ENCODE results near the gene CDH26.
"Not testable (repeated sequence)": the region's sequence is repeated elsewhere in the genome, so short reads cannot be mapped to it uniquely, and the experiment has no call there.

Gene CDH26

GRCh38 chr20:60039526-60039925, 81.3 kb downstream of the CDH26 start:
- DNase-seq (ENCODE audit: low read depth) = no peak
- H3K4me3 ChIP-seq (ENCODE audit: low read depth, low read length) = no peak overlapping the region
- TF ChIP-seq CTCF (IDR thresholded peaks at IDR 0.05; ENCODE audit: control insufficient read depth, extremely low read depth, insufficient read depth) = no peak

- no peak for DNase-seq (ENCODE audit: low read depth)
- no peak overlapping the region for H3K4me3 ChIP-seq (ENCODE audit: low read depth, low read length)
Observed at GRCh38 chr20:60040471-60041162, 82.4 kb downstream of the CDH26 start.

DNA sequence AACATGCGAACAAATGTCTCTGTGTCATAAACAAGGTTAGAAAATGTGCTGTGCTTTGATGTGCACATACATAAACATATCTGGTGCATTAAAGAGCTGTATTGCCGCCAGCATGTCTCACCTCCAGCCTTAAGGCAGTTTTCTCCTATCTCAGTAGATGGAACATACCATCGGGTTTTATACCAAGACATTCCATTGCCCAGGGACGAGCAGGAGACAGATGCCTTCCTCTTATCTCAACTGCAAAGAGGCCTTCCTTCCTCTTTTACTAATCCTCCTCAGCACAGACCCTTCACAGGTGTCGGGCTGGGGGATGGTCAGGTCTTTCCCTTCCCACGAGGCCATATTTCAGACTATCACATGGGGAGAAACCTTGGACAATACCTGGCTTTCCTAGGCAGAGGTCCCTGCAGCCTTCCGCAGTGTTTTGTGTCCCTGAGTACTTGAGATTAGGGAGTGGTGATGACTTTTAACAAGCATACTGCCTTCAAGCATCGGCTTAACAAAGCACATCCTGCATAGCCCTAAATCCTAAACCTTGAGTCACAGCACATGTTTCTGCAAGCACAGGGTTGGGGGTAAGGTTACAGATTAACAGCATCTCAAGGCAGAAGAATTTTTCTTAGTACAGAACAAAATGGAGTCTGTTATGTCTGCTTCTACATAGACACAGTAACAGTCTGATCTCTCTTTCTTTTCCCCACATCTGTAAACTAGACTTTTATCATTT, 83.4 kb downstream of the CDH26 start:
- DNase-seq (ENCODE audit: low read depth); H3K4me3 ChIP-seq (ENCODE audit: low read depth, low read length): not testable (repeated sequence)

More at GRCh38 chr20:60040471-60041162, 82.4 kb downstream of the CDH26 start:
- no peak for TF ChIP-seq CTCF (IDR thresholded peaks at IDR 0.05; ENCODE audit: control insufficient read depth, extremely low read depth, insufficient read depth)

DNA sequence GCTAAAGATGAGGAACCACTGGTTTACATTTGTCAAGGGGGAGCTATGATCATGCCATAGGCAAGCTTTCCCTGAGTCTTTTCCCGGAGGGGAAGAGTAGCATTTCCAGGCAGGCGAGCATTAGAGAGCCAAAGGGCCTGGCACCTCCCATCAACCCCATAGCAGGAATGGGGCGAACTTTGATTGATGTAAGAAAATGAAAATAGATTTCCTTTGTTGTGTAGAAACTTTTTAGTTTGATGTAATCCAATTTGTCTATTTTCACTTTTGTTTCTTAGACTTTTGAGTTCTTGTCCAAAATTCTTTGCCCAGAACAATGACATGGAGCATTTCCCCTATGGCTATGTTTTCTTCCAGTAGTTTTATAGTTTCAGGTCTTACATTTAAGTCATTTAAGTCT, 85.2 kb downstream of the CDH26 start:
- DNase-seq (ENCODE audit: low read depth) = no peak
- no peak for TF ChIP-seq CTCF (IDR thresholded peaks at IDR 0.05; ENCODE audit: control insufficient read depth, extremely low read depth, insufficient read depth)
- H3K4me3 ChIP-seq (ENCODE audit: low read depth, low read length) = no peak overlapping the region

DNA sequence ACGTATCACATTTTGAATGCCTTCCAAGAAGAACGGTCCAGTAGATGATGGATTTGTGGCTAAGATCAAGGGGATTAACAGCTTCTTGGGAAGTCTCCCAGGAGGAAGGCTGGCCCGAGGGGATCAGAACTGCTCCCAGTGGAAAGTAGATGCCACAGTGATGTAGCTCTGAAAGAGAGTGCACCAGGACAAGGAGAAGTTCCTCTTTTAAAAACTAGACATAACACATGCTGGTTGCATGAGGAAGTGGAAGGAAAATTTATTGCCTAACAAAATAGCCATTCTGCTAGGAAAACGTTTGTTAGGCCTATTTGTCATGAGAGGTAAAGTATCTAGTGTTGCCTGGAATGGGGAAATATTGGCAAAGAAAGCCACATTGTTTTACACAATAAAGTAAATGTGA, 87.8 kb downstream of the CDH26 start:
- no peak for TF ChIP-seq CTCF (IDR thresholded peaks at IDR 0.05; ENCODE audit: control insufficient read depth, extremely low read depth, insufficient read depth)
- no peak for DNase-seq (ENCODE audit: low read depth)
- H3K4me3 ChIP-seq (ENCODE audit: low read depth, low read length) = no peak overlapping the region

- no peak for TF ChIP-seq CTCF (IDR thresholded peaks at IDR 0.05; ENCODE audit: control insufficient read depth, extremely low read depth, insufficient read depth)
- DNase-seq (ENCODE audit: low read depth) = no peak
- no peak overlapping the region for H3K4me3 ChIP-seq (ENCODE audit: low read depth, low read length)
Observed at GRCh38 chr20:60046436-60046835, 88.2 kb downstream of the CDH26 start.

GRCh38 chr20:60046860-60047259, 88.6 kb downstream of the CDH26 start:
- DNase-seq (ENCODE audit: low read depth) = no peak
- no peak for TF ChIP-seq CTCF (IDR thresholded peaks at IDR 0.05; ENCODE audit: control insufficient read depth, extremely low read depth, insufficient read depth)
- H3K4me3 ChIP-seq (ENCODE audit: low read depth, low read length) = no peak overlapping the region

All from LNCaP clone FGC (cell line).